ENCODE results near the gene SMU1.

Gene SMU1

DNA sequence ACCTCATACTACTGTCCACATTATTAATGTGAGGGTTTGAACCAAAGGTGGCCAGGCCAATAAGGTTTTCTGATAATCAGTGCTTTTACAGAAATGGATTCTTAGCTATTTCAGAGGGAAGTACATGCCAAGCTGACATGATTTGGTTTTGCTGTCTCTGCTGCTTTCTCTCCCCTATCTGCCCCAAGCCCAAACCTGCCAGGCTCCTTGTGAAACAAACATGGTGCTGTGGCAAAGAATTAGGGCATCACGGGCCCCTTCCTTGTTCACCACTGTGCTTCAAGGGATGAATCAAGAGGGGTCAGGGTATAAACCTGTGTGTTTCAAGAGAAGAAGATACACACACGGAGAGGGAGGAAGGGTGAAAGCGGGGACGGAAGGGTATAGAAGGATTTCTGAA is 41.3 kb upstream of the SMU1 start:
- TF ChIP-seq, protein P1, sequence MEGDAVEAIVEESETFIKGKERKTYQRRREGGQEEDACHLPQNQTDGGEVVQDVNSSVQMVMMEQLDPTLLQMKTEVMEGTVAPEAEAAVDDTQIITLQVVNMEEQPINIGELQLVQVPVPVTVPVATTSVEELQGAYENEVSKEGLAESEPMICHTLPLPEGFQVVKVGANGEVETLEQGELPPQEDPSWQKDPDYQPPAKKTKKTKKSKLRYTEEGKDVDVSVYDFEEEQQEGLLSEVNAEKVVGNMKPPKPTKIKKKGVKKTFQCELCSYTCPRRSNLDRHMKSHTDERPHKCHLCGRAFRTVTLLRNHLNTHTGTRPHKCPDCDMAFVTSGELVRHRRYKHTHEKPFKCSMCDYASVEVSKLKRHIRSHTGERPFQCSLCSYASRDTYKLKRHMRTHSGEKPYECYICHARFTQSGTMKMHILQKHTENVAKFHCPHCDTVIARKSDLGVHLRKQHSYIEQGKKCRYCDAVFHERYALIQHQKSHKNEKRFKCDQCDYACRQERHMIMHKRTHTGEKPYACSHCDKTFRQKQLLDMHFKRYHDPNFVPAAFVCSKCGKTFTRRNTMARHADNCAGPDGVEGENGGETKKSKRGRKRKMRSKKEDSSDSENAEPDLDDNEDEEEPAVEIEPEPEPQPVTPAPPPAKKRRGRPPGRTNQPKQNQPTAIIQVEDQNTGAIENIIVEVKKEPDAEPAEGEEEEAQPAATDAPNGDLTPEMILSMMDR (IDR thresholded peaks at IDR 0.05; ENCODE audit: low read depth, low read length, missing control alignments), result no peak
- no peak for DNase-seq (ENCODE audit: low read depth)
- H3K4me3 ChIP-seq (ENCODE audit: low read depth, low read length), result no peak overlapping the region

DNA sequence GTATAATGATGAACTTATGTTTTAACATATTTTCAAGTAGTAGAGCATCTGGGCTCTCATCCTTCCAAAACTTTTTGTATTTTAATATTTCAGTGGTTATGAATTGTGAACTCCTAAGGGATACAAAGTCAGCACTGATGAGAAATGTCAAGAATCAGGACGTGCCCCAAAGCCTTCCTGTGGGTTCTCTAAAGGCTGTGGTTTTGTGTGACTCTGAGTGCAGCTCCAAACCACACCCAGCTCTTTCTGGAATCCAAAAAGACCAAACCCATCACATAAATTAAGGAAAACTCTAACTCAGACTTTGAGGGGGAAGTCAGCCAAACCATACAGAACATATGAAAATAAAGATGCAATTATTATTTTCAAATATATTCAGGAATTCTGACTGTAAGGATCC is 40.8 kb upstream of the SMU1 start:
- no peak overlapping the region for H3K4me3 ChIP-seq (ENCODE audit: low read depth, low read length)
- no peak for DNase-seq (ENCODE audit: low read depth)
- TF ChIP-seq, protein P1 (IDR thresholded peaks at IDR 0.05; ENCODE audit: low read depth, low read length, missing control alignments), result no peak

DNA sequence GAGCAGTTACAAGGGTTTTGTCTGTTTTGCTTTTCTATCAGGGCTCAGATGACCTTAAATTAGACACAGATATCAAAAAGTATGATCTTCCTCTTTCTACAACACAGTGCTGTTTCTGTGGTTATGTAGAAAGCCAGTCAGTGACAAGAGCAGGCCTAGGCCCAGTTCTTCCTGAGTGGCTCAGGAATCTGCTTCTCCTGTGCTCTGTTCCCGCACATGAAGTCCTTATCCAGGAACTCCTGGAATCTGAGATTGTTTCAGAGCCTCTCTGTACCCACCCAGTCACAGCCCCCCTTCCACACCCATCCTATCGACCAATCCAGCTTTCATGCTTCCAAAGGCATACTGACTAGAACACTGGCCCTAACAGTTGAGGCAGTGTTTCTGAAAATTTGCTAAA is 40.4 kb upstream of the SMU1 start:
- TF ChIP-seq, protein P1 (IDR thresholded peaks at IDR 0.05; ENCODE audit: low read depth, low read length, missing control alignments), result no peak
- no peak overlapping the region for H3K4me3 ChIP-seq (ENCODE audit: low read depth, low read length)
- DNase-seq (ENCODE audit: low read depth), result no peak

DNA sequence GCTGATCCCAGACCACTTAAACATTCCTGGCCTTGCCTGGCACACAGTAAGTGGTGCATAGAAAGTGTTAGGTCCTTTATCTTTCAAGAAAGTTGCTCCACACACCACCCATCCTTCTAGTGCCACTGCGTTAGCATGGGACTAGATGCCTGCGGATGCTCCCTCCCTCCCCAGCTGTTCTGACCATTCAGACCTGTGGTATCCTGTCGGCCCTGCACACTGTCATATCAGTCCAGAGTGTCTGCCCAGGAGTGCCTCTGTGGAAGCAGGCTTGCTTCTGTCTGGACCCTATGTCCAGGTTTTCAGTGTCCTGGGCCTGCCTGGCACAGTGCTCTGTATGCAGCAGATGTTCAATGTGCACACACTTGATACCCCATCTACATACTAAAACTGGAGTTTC is 38.3 kb upstream of the SMU1 start:
- DNase-seq (ENCODE audit: low read depth), result no peak
- TF ChIP-seq, protein P1 (IDR thresholded peaks at IDR 0.05; ENCODE audit: low read depth, low read length, missing control alignments), result no peak
- H3K4me3 ChIP-seq (ENCODE audit: low read depth, low read length), result no peak overlapping the region

DNA sequence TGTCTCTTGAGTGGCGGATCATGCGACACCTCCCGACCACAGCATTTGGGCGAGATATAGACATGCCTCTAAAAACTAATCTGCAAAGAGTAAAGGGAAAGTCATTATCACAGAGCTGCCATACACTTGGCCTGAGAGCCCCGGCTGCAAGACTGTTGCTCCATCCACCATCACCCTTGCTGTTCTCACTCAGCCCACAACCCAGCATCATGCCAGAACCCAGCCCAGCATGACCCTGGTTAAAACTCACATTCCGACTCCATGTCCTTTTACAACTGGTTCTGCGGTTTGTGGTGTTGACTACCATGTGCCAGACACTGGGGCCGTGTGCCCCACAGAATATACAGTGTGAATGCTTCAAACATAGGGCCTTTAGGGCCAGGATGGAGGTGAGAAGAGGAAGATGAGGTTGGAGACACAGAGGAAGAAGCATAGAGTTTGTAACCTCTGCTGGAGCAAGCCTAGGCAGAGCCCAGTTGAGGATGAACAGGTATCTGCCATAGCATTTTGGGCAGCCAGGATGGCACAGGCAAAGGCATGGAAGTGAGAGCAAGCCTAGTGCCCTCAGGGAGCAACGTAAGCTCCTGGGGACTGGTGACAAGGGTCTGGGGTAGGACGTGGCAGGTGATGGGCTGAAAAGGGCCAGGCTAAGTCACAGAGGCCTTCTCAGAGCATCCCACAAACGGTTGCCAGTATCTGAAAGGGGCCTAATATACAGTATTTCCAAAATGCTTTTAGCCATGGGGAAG is 37.5 kb upstream of the SMU1 start:
- H3K4me3 ChIP-seq (ENCODE audit: low read depth, low read length), result no peak overlapping the region
- TF ChIP-seq, protein P1 (IDR thresholded peaks at IDR 0.05; ENCODE audit: low read depth, low read length, missing control alignments), result no peak
- no peak for DNase-seq (ENCODE audit: low read depth)

DNA sequence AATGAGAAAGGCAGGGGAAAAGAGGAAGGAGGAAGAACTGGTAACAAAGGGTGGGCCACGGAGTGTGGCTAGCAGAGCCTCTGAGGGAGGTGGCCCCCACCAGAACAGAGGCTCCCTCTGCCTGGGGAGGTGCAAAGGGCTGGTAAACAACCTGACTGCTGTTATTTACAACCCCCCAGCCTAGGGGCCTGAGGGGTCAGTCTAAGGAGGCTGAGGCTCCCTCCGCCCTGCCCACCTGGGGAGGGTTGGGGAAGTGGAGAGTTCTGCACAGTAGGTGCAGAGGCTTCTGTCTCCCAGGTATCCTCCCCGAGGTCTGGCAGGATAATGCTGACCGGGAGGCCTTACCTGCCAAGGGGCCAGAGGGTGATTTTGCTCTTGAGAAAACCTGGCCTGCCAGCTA is 35.6 kb upstream of the SMU1 start:
- no peak for DNase-seq (ENCODE audit: low read depth)
- H3K4me3 ChIP-seq (ENCODE audit: low read depth, low read length), result no peak overlapping the region
- TF ChIP-seq, protein P1 (IDR thresholded peaks at IDR 0.05; ENCODE audit: low read depth, low read length, missing control alignments), result no peak

DNA sequence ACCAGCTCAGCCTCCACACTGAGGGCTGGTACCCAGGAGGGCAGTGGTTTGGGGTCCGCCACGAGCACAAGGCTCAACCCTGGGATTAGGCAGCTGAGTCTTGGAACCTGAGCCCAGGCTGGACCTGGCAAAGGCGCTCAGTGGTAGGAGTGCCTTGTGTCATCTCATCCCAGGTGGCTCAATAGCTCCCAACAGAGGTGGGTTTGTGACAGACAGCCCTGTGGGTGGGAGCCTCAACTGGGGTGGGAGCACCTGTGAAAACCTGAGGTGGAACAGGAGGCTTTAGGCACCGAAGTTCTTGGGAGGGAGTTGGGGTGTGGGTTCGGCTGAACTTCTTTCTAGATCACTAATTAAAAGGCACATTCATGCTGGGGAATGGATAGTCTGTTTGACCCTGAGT is 35.2 kb upstream of the SMU1 start:
- TF ChIP-seq, protein P1 (IDR thresholded peaks at IDR 0.05; ENCODE audit: low read depth, low read length, missing control alignments), result no peak
- H3K4me3 ChIP-seq (ENCODE audit: low read depth, low read length), result no peak overlapping the region
- no peak for DNase-seq (ENCODE audit: low read depth)

Data from GM12864 (cell line).